Activated CD8-positive, alpha-beta memory T cell treated with anti-CD3 and anti-CD28 coated beads, Interleukin-2, amount 50 U/mL, for 4 hours (primary cell): Measurements from ENCODE around the gene TEX22.

ENCODE experiments used
- DNase-seq: peaks from one replicate; pipeline ENCODE4 v3.0.0-alpha.2; 2020

The TEX22 gene

DNA sequence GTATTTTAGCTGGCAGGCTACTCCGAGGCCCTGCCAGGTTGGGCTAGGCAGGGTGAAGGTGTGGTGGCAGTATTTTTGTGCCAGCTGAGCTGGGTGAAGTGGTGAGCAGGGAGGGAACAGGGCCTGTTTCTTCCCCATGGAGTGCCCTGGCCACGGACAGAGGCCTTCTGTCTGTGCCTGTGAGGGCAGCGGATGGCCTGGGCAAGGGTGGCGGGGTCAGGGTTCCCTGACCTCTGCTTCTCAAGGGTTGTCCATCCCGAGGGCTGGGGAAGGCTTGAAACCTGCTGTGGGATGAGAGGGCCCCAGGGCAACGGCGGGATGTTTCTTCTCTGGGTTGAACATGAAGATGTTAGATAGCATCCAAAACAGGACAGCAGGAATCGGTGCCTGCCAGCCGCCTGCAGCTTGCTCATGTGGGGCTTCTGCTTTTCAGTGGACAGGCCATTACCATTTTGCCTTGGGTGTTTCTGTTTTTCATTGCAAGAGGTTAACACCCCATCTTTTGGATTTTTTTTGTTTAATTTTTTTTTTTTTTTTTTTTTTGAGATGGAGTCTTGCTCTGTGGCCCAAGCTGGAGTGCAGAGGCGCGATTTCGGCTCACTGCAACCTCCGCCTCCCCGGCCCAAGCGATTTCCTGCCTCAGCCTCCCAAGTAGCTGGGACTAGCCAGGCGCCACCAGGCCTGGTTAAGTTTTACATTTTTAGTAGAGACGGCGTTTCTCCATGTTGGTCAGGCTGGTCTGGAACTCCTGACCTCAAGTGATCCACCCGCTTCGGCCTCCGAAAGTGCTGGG lies 24.6 kb downstream of the TEX22 start:
- DNase-seq: no peak

- no peak for DNase-seq
Observed at GRCh38 chr14:105423488-105424195, 25.3 kb downstream of the TEX22 start.

DNA sequence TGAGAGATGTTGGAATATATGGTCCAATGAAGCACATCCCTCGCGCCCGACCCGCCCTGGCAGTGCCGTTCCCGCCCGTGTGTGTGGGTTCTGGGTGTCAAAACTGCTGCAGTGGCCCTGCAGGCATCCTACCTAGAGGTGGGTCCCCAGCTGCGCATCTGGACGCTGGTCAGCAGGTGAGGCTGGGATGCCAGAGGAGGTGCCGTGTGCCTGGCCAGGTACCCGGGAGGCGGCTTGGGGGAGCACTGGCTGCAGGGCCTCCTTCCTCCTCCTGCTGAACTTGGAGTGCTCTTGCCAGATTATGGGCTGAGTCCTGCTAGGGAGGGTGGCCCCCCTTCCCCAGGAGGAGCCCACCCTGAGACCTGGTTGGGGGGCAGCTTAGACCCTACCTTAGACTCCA lies 26.5 kb downstream of the TEX22 start:
- DNase-seq: no peak

- no peak for DNase-seq
Observed at GRCh38 chr14:105425823-105426247, 27.5 kb downstream of the TEX22 start.

DNA sequence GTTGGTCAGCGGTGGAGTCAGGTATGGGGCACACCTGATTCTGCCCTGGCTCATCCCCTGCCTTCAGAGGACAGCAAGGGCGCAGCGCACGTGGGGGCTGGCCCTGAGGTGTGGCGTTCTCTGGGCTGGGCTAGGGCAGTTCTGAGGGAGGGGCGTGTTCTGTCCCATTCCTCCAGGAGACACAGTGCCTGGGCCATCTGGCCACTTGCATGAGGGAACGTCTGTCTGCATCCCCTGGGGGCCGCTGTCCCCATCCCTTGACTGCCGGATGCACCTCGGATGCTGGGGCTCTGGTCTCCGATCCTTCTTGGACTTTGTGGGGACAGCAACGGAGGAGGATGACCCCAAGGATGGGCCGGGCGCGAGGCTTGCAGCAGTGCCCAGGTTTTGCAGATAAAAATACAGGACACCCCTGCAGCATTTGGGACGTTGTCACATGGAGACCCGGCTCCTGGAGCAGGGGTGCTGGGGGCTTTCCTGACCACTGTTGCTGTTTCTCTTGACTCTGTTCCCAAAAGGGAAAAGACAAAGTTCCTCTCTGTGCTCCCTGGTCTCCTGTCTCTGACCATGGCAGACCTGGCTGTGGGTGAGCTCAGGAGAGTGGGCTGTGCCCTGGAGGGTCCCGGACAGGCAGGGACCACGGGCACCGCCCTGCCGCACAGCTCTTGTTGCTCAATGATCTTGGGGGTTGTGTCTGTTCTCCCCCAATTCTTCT lies 28.2 kb downstream of the TEX22 start:
- no peak for DNase-seq

GRCh38 chr14:105427412-105427811 lies 29.1 kb downstream of the TEX22 start:
- DNase-seq: no peak

DNA sequence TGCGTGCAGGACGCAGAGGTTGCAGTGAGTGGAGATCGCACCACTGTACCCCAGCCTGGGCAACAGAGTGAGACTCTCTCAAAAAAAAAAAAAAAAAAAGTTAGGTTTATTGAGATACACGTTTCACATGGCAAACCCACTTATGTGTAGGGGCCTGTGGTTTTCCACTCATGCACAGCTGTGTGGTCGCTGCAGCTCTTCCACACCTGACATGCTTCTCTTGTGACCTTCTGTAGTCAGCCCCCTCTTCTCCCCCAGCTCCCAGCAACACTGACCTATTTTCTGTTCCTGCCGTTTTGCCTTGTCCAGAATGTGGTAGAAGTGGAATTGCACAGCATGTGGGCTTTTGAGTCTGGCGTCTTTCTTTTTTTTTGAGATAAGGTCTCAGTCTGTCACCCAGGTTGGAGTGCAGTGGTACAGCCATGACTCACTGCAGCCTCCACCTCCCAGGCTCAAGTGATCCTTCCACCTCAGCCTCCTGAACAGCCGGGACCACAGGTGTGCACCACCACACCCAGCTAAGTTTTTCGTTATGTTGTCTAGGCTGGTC lies 29.7 kb downstream of the TEX22 start:
- DNase-seq: no peak

- no peak for DNase-seq
Observed at GRCh38 chr14:105430042-105430441, 31.7 kb downstream of the TEX22 start.

DNA sequence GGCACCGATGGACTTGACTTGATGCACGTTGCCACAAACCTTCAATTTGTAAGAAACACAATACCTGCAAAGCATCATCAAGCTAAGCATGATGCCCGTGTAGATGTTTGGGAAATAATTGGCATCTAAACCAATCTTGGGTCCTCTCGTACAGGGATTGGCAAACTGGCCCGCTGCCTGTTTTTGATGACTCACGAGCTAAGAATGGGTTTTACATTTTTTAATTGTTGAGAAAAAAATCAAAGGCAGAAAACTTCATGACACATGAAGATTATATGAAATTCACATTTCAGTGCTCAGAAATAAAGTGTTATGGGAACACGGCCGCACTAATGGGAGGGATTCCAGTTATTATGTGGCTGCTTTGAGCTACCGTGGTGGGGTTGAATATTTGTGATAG lies 32.2 kb downstream of the TEX22 start:
- DNase-seq: no peak

- no peak for DNase-seq
Observed at GRCh38 chr14:105431256-105431655, 32.9 kb downstream of the TEX22 start.

DNA sequence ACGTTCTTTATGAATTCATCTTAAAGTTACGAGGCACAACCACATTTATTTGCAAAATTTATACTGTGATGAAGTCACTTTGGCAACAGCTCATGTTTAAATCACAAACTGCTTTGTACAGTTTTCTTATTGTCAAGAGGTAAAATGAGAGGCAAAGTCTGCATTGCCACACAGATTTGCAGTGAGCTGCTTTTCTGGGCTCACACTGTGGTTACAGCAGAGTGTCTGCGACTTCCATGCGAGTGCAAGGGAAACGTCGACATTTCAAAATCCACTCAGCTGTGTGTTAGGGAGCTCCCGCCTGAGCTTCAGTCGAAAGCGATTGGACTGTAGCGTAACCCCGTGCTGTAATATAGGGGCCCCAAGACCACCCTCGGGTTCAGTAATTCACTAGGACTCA lies 34.3 kb downstream of the TEX22 start:
- no peak for DNase-seq

DNA sequence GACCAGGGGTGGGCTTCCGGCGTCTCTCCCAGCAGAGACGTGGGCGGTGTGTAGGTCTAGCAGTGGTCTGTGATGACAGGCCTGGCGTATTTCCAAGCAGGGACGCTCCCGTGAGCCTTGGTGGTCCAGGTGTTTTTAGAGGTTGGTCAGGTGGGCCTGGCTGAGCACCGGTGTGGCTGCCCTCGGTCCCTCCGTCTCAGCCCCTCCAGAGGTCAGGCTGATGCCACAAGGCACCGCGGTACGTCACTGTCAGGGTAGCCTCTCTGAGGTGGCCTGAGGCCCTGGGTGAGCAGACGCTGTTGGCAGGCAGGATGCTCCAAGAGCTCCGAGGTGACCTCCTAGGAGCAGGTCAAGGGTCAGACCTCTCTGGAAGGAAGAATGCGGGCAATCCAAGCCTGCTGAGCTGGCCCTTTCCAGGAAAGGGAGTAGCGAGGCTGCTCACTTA lies 34.8 kb downstream of the TEX22 start:
- no peak for DNase-seq

DNA sequence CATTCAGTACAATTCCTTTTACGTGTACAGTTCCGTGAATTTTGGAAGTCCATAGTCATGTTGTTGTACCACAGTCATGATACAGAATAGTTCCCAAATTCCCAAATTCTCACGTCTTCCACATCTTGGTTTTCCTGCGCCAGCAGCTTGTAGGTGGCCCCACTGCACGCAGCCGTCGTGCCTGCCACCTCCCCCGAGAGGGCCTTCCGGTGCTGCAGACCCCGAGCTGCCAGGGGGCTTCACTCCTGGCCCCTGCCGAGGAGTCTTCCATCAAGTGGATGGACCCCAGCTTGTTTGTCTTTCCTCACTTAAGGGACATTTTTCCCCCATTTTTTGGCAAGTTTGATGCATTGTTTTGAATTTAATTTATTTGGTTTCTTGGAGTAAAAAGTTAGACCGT lies 38.1 kb downstream of the TEX22 start:
- no peak for DNase-seq

DNA sequence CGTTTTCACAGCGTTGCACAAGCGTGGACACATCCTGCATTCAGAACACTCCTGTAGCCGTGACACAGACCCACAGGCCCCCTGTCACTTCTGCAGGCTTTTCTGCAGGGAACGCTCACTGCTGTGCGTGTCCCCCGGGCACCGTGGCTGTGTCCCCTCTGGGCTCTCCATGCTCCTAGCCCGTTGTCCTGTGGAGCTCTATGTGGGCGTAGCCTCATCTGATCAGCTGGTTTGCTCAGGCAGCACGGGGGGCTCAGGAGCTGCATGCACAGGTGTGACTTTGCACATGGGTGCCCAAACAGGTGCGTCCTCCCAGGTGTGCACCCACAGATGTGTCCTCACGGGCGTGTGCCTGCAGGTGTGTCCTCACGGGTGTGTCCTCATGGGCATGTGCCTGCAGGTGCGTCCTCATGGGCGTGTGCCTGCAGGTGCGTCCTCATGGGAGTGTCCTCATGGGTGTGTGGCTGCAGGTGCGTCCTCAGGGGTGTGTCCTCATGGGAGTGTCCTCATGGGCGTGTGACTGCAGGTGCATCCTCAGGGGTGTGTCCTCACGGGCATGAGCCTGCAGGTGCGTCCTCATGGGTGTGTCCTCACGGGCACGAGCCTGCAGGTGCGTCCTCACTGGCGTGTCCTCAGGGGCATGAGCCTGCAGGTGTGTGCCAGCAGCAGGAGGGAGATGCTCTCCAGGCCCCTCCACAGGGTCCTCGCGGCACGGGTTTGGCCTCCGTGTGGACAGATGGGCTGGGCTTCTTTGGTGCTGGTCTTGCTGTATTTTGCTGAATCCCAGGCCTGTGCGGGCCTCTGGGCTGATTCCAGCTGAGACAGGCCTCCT lies 38.8 kb downstream of the TEX22 start:
- DNase-seq: no peak

- DNase-seq: no peak
Observed at GRCh38 chr14:105437723-105438500, 39.6 kb downstream of the TEX22 start.

DNA sequence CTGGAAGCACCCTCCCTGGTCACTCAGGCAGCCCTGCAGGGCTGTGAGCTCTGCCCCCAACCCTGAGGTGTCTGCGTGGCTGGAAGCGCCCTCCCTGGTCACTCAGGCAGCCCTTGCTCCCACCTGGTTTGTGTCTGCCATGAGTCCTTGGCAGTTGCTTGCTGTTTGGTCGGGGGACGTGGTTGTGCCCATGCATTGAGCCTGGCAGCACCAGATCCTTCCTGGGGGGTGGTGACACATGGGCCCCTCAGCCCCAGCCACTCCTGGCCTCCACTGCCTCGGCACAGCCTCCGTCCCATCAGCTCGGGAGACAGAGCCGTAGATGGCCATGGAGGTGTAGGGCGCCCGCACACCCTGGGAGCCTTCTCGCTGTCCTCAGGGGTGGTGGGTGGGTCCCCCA lies 40.8 kb downstream of the TEX22 start:
- DNase-seq: no peak

DNA sequence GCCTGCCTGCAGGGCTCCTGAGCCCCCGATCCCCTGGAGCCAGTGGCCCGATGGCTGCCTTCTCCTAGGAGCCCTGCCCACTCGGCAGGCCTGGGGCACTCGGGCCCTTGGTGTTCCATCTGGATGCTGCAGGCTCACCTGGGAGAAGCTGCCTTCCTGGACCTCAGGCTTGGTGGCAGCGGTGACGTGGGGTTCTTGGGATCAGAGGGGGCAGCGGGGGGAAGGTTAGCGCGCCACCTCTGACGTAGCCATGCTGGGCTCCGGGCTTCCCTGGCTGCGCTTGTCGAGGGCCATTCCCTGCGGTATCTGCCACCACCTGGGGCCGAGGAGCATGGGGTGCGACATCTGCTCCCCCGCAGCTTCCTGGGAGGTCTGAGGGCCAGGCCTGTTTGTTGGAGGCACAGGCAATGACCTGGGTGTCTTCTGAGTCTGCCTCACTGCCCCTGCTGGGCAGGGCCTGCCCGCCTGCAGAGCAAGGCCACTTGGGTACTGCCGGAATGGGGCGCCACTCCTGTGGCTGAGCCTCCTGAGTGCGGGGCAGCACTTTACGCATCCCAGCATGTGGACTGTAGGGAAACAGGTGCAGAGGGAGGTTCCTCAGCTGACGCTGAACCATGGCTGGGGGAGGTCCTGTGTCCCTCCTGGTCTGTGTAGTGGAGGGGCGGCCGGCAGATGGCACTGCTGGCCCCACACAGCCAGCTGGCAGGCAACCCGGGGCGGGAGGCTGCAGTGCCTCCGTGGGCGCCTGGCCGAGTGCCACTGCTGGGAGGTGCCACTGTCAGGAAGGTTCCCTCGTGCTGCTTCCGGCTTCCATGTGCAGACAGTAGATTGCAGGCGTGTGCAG lies 41.6 kb downstream of the TEX22 start:
- DNase-seq: no peak

- DNase-seq: no peak
Observed at GRCh38 chr14:105440554-105440900, 42.2 kb downstream of the TEX22 start.

- DNase-seq: no peak
Observed at GRCh38 chr14:105440992-105441391, 42.7 kb downstream of the TEX22 start.

DNA sequence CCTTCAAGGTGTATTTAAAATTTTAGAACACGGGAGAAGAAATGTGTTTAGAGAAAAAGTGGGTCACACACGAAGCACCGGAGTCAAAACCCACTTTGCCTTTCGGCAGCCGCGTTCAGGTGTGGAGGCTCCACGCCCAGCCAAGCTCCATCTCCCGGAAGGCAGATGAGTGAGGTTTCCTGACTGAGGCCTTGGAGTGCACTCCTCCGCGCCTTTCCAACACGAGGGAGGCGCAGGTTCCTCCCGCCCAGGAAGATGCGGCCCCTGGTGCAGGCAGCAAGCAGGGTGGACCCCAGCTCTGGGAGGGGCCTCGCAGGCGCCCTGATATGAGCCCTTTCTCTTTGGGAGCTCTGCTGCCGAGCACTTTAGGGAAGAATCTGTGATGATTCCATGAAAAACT lies 43.8 kb downstream of the TEX22 start:
- DNase-seq: no peak

DNA sequence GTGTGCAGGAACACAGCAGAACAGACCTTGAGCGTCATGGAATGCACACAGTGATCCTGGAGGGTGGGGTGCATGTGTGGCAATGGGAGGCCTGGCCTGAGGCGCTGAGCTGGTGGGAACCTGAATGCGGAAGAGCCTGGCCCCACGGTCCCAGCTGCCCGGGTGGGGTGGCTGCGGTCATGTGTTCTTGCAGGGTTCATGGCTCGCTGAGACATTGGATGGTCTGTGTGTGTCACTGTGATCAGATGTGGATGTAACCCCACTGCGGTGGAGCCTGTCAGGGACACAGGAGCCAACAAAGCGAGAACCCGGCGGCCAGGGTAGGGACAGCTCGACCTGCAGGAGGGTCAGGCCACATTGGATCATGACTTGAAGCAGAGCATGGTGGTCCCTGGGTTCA lies 44.5 kb downstream of the TEX22 start:
- DNase-seq: no peak
